ENCODE measurements around the gene GNAS-AS1. TPM values are rescaled to one million over a fixed set of nuclear protein-coding genes. Genes with fewer than 3 reads are reported as not detected.

The GNAS-AS1 gene
- total RNA-seq, 1 donor from 2014 or later = 0.35 TPM

DNA sequence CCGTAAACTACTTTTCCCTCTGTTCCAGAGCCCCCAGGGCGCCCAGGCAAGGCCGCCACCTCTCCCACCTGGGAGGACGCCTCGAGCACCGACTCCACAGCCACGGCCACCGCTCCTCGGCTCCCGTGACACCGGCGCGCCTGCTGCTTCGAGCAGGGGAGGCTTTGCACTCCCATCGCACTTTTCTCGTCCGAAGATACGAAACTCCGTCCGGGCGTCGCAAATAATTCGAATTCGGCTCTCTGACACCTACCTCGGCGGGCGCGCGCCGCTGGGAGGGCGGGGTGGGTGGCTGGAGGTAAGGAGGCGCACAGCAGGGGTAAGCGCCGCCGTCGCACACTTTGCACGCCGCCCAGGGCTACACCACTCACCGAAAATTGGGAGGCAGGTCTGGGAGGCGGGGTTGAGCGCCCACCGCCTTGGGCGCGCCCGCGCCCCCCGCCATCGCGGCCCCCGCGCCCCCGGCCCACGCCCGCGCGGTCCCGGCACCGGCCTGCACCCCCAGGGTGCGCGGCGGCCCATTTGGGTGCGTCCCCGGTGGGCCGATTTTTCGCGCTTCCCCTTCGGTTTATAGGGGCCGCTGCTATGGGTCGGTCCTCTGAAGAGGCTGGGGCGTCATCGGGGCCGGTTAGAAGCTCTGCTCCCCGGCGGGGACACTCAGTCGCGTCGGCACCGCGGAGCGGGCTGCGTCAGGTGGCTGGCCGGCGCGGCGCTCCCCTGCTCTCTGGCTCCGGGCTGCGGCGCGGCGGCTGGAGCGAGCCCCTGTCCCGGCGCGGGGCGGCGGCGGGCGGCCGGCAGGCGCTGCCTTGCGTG, 38.0 kb upstream of the GNAS-AS1 start:
- intact Hi-C loops (cut with micrococcal nuclease) = no loop called here
- ATAC-seq = peak; percentile 53

DNA sequence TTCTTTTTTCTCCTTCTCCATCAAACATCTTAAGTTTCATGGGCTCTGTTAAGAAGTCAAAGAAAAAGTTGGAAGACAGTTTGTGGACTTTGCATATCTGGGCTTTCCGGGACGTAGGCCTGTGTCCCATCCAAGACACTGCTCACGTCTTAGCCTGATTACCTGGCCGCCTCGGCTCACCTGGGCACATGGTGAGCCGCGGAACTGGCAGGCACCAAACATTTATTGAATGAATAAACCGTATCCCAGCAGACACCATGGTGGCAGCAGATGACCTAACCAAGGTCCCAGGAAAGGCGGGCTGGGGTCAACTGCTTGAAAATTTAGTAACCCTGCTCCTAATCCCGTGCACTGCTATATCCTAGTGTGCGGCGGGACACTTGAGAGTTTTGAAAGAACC, 37.4 kb upstream of the GNAS-AS1 start:
- no peak for ATAC-seq
- intact Hi-C loops (cut with micrococcal nuclease) = no loop called here
- DNase-seq = no peak

More for the DNA sequence above, 38.0 kb upstream of the GNAS-AS1 start:
- DNase-seq = peak; percentile 88

DNA sequence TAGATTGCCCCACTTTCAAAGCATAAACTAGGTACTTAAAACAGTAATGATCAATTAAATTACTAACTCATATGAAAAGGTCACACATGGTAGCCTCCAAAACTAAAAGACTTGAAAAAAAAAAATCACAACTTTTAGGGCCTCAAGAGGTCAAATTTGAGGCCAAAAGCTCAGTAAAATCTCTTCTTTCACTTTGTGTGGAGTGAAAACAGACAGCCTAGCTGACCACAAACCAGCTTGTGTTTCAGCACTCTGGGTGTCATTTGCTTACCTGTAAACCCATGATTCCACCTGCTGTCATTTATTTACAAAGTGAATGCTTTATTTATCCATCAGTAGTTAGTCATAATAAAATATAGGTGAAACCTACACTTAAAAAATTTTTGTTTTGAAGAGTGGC, 35.8 kb upstream of the GNAS-AS1 start:
- ATAC-seq = no peak
- intact Hi-C loops (cut with micrococcal nuclease) = no loop called here
- DNase-seq = no peak

DNA sequence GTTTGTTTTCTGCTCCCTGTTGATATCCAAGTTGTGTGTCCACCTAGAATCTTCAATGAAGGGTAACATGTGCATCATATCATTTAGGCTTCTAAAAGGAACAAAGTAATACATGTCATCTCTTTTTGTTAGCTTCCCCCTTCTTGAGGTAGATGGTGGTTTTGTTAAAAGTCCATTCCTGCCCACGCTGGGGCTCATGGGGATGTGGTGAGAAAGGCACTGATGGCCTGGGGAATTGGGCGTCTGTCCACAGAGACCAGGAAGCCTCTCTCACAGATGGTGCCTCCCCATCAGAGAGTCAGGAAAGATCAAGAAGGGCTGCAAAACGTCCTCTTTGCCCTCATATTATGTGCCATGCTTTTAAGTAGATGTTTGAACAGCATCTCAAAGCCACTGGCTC, 34.3 kb upstream of the GNAS-AS1 start:
- intact Hi-C loops (cut with micrococcal nuclease) = no loop called here
- ATAC-seq (no peak), DNase-seq (no peak)

DNA sequence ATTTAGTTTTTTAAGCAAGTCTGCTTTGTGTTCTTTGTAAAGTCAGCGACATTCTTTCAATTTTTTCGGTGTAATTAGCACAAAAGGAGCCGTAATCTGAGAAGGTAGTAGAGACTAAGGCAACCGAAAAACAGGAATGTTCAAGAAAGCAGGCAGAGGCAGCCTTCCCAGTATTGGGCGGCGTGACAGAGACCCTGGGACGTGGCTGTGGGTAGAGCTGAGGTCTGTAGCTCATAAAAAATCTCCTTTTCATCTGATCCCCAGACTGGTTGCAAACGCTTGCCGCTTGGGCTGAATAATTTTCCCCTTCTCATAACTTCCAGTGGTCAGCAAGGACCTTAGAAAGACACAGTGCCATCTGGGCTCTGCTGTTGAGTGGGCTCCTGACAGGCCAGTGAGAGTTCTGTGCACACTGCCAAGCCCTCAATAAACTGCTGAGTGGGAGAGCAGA, 32.6 kb upstream of the GNAS-AS1 start:
- DNase-seq (no peak), ATAC-seq (no peak)
- intact Hi-C loops (cut with micrococcal nuclease) = no loop called here

DNA sequence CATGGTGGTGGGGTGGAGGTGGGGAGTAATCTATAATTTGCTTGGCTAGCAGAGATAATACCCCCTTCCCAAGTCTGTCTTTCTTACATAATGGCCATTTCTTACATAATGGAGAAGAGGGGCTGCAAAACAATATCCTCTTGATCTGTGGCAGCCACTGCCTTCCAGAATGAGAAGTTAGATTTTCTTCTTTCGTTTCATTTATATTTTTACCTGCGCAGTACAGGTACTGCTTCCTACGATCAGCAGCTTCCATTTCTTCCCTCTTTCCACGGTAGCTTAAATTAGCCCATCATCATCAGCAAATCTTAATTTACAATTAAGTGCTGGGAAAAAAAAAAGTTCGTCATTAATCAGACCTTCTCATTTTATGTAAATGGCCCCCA, 32.0 kb upstream of the GNAS-AS1 start:
- no peak for DNase-seq
- intact Hi-C loops (cut with micrococcal nuclease) = no loop called here
- ATAC-seq = no peak

DNA sequence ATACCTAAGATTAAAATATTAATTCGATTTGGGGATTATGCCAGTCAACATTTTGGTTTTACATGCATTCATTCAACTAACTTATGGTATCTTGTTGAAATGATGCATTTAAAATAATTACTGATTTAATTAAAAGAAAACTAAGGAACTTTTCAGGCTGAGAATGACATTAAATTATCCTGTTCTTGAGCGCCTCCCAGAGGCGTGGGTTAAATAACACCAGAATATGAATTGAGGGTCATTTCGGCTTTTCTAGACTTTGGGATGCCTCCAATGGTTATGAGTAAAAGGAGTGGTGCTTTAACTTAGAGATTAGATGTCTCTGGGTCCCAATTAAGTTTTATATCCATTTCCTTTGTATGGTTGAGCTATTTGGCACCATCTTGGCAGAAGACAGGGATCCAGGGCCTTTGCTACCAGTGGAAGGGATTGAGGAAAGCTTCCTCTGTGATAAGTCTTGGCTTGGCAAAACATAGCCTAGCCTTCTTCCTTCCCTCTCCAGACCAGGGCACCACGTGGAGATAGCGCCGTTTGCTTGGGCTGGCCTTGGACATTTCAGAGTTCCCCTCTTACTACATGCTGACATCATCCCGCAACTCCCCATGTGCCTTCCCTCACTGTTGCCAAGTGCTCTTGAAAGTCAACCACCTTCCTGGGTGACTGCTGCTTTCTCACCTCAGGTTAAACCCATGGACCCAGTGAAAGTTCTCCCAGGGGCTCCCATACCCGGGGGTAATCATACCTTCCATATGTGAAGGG, 30.5 kb upstream of the GNAS-AS1 start:
- DNase-seq = no peak
- no peak for ATAC-seq
- intact Hi-C loops (cut with micrococcal nuclease) = no loop called here

DNA sequence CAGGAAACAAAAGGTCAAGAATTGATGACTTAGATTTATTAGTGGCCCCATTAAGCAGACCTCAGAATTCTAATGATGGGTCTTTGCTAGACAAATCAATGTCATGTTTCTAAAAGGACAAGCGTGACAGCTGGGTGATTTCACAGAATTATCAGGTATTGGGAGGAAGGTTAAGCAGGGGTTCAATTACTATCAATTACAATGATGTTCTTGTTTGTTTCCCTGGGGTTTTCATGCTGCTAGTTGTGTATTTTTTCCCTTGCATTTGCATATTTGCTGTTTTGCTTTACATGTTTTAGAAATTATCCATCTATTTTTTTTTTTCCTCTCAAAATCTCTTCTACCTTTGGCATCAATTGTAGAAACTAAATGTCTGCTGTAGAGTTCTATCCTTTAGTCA, 29.7 kb upstream of the GNAS-AS1 start:
- intact Hi-C loops (cut with micrococcal nuclease) = no loop called here
- ATAC-seq (no peak), DNase-seq (no peak)

DNA sequence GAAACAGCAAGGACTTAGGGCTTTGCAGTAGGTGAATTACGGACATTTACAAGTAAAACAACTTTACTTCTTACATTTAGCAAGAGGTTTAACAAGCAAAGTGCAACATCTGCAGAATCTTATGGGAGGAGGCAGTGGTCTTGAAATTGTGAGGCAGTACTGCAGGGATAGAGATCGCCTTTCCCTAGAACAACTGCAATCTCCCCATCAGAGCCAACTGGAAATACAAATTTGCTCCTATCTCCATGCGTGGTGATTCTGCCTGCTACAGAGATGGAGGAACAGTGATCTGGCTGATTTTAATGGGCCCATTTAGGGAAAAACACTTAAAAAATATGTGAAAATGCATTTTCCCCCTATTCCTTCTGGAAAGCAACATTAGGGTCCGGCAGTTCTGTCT, 27.7 kb upstream of the GNAS-AS1 start:
- intact Hi-C loops (cut with micrococcal nuclease) = loop anchor here (10.0 kb wide), 1 partner anchor 526 kb away; no protein-coding TSS in a partner anchor
- ATAC-seq (no peak), DNase-seq (no peak)

DNA sequence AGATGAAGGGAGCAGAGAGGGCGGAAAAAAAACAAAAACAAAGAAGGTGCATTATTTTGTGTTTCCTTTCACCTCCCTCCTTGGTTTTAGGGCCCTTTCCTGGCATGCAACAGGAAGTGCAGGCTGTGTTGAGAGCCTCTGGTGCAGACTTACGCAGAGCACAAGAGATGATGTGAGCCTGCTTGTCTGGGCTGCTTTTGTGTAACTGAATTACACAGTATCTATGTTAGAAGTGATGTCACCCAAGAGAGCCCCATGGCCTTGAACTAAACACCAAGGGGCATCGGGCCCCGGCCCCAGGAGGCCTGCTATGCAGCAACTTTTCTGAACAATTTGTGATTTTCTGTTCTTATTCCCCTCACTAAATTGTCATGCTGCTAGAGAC, 27.3 kb upstream of the GNAS-AS1 start:
- no peak for DNase-seq
- intact Hi-C loops (cut with micrococcal nuclease) = loop anchor here (10.0 kb wide), 1 partner anchor 527 kb away; no protein-coding TSS in a partner anchor
- no peak for ATAC-seq

DNA sequence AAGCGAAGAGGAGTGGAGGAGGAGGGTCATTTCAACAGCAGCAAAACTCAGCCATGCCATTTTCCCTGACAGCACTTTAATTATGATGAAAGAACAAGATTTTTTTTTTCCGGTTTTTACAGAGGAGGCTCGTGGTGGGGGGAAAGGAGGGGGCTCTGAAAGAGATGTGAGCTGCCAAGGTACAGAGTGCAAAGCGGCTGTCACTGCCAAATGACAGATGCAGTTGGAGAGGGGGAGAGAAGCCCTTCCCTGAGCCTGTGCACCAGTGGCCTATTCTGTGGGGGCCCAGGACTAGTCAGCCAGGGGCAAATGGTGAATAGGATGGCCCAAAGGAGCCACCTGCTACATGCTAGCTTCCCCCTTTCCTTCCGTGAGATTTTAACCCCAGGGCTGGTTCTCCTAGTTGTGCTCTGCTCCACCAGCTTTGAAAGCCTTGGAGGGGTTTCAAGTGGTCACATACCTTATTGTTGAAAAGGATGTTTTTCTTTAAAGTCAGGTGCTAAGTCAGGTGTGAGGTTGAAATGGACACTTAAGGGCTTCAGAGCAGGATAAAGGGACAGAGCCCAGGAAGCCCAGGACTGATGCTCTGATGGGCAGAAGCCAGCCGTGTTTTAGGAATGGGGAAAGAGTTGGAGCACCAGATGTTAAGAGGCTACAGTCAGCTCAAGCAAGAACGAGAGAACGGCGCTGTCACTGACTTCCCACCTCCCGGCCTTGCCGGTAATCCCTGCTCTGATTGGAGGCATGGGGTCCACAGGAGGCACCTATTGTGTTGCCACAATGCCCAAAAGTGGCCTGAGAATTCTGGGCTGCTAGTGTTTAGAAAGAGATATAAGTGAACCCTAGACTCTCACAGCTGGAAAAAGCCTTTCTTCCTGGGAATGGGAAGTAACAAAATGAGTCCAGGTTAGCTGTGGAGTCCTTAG, 26.6 kb upstream of the GNAS-AS1 start:
- intact Hi-C loops (cut with micrococcal nuclease) = loop anchor here (10.0 kb wide), 1 partner anchor 527 kb away; no protein-coding TSS in a partner anchor

DNA sequence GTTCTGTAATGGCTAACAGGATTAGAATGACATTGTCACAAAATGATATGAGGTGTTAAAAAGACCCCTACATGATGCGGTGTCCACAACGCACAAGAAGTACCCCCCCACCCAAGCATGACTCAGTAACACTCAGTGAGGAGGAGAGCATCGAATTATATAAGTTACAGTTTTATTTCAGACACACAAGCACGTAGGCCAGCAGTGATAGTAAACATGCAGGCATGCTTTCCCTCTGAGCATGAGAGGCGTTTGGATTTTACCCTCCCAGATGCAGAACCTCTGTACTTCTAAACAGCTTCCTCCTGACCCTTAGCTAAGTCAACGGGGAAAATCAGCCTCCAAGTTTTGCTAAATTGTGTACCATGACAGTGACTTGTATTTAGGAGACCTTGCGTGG, 25.7 kb upstream of the GNAS-AS1 start:
- no peak for ATAC-seq
- intact Hi-C loops (cut with micrococcal nuclease) = loop anchor here (10.0 kb wide), 1 partner anchor 528 kb away; no protein-coding TSS in a partner anchor
- no peak for DNase-seq

More for the DNA sequence above, 26.6 kb upstream of the GNAS-AS1 start:
- ATAC-seq (no peak), DNase-seq (no peak)

DNA sequence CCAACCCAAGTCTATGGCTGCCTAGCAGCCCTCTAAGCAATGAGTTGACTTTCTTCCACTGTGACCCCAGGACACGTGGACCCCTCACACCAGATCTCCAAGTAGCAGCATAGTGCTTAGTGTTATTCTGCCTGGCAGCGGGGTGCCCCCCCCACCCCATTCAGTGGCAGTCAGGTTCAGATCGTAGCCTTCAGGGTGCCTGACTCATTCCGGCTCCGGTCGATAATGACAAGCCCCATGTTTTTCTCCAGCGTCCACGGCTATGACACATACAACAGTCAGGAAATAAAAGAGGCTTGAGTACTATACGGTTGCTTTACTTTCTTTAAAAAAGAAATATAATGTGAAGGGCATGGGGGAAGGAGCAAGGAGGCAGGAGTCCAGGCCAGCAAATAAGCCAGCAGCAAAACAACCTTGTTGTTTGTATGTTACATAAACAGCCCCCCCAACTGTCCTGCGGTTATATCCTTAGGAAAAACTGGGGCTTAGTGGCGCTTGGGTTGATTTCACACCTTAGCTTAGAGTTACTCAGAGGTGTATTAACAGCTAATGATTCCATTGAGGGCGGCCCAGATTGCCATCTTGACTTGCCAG, 24.9 kb upstream of the GNAS-AS1 start:
- ATAC-seq (no peak), DNase-seq (no peak)
- intact Hi-C loops (cut with micrococcal nuclease) = loop anchor here (10.0 kb wide), 1 partner anchor 529 kb away; no protein-coding TSS in a partner anchor

DNA sequence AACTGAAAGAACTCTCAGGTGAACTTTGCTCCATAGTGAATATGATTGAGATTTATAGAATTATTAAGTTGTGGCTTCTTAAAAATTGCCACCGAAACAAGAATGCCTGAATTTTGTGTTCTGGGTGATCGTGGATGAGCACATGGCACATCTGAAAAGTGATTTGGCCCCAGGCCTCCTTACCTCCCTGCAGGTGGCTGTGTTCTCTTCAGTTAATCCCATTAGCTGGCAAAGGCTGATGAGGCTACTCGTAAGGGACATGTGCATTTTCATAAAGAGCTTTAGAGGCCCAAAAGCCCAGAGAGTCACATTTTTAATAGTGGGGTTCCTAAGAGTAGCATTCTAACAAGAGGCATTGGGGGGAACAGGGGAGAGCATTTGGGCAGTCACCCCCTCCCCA, 24.4 kb upstream of the GNAS-AS1 start:
- intact Hi-C loops (cut with micrococcal nuclease) = loop anchor here (10.0 kb wide), 1 partner anchor 530 kb away; no protein-coding TSS in a partner anchor
- no peak for ATAC-seq
- no peak for DNase-seq

DNA sequence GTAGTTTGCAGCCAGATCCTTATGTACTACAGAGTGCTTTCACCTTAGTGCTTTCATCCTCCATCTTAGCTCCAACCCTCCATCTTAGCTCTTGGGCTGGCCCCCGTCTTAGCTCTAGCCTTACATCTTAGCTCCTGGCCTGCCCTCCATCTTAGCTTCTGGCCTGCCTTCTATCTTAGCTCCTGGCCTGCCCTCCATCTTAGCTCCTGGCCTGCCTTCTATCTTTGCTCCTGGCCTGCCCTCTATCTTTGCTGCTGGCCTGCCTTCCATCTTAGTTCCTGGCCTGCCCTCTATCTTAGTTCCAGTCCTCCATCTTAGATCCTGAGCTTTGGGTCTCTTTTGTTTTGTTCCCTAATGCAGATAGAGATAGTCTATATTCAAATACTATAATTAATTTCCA, 23.8 kb upstream of the GNAS-AS1 start:
- intact Hi-C loops (cut with micrococcal nuclease) = loop anchor here (5.0 to 10.0 kb wide), 2 partner anchors 348 to 530 kb away; no protein-coding TSS in a partner anchor
- no peak for DNase-seq
- no peak for ATAC-seq

DNA sequence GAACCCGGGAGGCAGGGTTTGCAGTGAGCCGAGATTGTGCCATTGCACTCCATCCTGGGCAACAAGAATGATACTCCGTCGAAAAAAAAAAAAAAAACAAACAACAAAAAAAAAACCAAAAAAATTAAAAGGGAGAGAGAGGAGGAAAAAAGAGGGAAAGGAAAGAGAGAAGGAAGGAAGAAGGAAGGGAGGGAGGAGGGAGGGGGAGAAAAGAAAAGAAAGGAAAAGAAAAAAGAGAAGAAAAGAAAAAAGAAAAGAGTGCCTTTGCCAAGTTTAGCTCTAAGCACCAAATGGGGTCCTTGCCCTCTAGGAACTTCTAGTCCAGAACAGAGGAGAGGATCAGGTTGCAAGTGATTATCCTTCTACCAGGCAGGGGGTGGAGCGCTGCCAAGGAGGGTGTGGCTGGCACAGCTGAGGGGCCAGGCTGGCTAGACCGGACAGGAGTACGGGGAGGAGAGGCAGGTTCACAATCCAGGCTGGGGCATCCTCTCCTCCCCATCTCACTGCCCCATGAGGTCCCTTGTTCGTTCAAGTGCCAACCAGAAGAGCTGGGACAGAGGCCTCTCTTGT, 20.9 kb upstream of the GNAS-AS1 start:
- no peak for ATAC-seq
- intact Hi-C loops (cut with micrococcal nuclease) = loop anchor here (5.0 to 10.0 kb wide), 2 partner anchors 351 to 533 kb away; no protein-coding TSS in a partner anchor
- no peak for DNase-seq

DNA sequence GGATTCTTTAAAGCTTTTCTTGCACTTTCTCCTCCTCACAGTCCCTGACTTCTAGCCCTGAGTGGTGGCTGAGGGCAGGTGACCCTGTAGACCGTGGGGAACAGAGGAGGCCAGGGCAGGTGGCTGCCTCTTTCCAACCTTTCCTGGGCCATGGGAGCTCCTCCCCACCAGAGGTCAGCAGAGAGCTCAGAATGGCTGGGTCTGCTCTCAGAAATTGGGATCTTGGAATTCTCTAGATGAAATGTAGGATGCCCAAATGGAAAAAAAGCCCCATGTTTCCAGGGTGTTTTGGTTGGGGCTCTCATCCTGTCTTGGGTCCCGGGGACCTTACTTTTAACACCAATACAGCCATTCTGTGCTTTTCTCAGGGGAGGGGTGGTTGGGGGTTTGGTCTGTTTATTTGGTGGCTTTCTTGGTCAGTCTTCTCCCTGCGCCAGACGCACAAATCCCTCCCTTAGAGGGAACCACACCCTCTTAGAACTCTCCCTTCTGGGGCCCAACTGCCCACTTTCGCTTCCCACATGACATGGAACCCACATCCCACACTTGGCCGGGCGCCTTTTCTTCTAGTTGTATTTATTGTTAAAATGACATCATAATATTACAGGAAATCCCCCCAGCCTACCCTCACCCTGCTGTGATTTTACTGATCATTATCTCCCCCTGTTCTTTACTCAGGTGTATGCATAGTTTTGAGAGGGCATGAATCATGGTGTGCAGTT, 19.8 kb upstream of the GNAS-AS1 start:
- peak; percentile 86 for ATAC-seq
- intact Hi-C loops (cut with micrococcal nuclease) = loop anchor here (5.0 to 10.0 kb wide), 2 partner anchors 352 to 534 kb away; no protein-coding TSS in a partner anchor
- peak; percentile 70 for DNase-seq
